DMS153 treated with DMSO at 0.1 percent for 48 hours (cell line): ENCODE results near the gene POU3F2.

Source experiments
- DNase-seq: peaks from one replicate; lab custom pipeline; 2025; ENCODE audit not compliant: unreplicated experiment; lab: John Stamatoyannopoulos, UW

The POU3F2 gene

DNA sequence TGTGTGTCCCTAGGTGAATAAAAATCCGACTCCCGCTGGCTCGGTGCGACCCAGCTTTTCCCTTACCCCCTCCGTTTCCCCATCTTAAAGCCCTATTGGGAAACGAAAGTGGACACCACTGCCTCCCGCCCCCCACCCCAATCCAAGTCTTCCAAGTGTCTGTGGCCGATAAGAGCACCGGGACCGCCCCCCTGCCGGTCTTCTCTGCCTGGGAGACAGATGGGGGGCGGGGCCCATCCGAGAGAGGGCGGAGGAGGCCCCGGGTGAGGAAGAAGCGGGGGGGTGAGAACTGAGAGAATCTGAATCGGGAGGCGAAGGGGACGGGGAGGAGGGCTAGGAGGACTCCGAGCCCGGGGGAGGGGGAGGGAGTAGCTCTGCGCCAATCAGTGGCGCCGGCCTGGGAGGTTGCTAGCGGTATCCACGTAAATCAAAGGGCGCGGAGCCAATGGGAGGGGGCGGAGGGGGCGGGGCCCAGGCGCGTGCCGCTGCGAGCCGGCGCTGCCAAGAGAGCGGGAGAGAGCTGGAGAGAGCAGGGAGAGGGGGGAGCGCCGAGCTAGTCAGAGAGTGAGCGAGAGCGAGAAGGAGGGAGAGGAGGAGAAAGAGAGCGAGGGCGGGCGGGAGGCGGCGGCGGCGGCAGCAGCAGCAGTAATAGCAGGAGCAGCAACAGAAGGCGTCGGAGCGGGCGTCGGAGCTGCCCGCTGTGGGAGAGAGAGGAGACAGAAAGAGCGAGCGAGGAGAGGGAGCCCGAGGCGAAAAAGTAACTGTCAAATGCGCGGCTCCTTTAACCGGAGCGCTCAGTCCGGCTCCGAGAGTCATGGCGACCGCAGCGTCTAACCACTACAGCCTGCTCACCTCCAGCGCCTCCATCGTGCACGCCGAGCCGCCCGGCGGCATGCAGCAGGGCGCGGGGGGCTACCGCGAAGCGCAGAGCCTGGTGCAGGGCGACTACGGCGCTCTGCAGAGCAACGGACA is at the start of gene POU3F2:
Gene POU3F2 (plus strand): TSS at position 515 of the 972 bp plus-strand sequence. CDS start 300 bp downstream, at position 815.
- DNase-seq: peak; percentile 96

DNA sequence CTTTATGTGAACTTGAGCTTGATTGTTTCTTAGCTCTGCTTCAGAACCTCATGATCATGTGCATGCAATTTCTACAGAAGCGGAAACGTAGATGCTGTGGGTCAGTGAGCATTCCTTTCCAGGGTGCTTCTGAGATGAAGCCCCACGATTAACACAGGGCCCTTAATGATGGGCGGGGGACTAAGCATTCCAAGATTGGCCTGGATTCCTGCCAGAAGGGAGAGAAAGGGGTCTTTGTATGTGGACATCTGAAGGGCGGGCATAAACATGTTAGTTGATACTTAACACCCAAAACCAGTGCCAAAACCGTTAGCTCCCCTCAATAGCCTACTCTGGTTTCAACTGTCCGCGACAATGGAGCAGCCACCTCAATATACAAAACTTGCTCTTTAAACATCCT is 46.9 kb upstream of the POU3F2 start:
- DNase-seq: peak; percentile 23

GRCh38 chr6:98787961-98788360 is 46.4 kb upstream of the POU3F2 start:
- DNase-seq: no peak

GRCh38 chr6:98794307-98794842 is 40.0 kb upstream of the POU3F2 start:
- no peak for DNase-seq

- DNase-seq: no peak
These were observed 37.0 kb upstream of the POU3F2 start for GRCh38 chr6:98797217-98797994.

DNA sequence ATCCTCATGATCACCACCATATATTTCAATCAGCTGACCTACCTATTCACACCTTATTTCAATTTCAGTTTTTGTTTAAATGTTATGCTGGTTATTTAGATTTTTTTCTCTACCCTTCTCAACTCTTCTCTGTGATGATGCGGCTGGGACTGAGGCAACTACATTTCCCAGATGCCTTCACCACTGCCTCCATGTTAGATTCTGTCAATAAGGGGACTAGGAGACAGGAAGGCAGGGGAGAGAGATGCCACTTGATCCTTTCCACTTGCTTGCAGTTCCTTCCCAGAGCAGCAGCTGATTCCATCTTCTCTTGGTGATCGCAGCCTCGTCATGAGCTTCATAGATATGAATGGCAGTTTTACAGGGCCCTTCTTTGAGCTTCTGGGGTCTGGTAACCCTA is 33.5 kb upstream of the POU3F2 start:
- DNase-seq: no peak

GRCh38 chr6:98808541-98809210 is 25.7 kb upstream of the POU3F2 start:
- DNase-seq: no peak

DNA sequence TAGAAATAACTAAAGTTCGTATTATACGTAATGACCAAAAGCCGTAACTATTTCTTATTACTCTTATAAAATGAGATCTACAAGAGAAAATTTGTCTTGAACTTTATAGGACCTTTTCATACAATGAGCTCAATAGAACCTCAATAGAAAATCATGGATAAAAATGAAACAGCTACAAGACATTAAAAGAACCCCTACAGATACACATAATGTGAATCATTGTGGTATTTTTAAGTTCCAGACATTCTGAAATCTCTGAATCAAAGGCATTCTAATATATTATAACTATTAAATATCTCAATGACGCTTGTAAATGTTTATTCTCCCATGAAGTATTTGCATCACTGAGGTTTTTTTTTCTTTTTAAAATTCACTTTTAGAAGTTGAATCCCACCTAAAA is 22.2 kb upstream of the POU3F2 start:
- DNase-seq: no peak

GRCh38 chr6:98816799-98817198 is 17.6 kb upstream of the POU3F2 start:
- no peak for DNase-seq

GRCh38 chr6:98821756-98822405 is 12.5 kb upstream of the POU3F2 start:
- DNase-seq: no peak

GRCh38 chr6:98823428-98824161 is 10.8 kb upstream of the POU3F2 start:
- no peak for DNase-seq

GRCh38 chr6:98824162-98824901 is 10.0 kb upstream of the POU3F2 start:
- DNase-seq: no peak

GRCh38 chr6:98824902-98825599 is 9.3 kb upstream of the POU3F2 start:
- no peak for DNase-seq

- DNase-seq: no peak
These were observed 8.7 kb upstream of the POU3F2 start for GRCh38 chr6:98825600-98826230.

DNA sequence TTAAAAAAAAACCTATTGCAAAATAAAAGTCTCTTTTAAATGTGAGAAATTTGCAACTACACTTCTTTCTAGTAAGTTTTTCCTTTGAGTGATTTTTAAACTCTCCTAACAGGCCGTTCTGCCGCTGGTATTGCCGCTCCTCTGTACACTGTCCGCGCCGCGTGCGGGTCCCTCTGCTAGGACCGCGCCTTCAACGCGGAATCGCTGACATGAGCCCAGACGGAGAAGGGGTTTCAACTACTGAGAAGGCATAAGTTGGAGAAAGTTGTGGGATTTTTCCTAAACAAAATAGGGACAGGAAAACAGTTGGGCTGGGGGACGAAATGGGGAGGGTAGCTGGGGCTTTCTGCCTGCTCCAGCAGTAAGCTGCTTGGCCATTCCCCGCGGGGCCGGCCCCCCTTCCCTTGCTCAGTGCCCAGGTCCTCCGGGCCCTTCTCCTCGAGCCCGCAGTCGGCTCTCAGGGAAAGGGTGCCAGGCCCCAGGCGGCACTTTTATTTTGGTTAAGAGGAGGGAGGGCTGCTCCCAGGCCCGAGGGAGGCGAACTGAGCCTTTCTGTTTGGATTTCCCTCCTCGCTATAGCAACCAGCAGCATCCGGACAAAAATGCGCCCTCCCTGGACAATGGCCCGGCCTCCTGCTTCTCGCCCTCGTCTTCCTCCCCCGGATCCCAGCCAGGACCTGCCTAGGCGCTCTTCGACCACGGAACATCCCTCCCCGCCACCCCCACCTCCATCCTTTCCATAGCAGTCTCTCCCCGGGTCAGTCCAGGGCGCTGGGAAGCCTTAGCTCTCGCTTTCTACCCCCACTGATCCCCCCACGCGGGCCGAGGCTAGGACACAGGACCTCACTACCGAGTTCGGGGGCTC is 6.8 kb upstream of the POU3F2 start:
- peak; percentile 22 for DNase-seq

DNA sequence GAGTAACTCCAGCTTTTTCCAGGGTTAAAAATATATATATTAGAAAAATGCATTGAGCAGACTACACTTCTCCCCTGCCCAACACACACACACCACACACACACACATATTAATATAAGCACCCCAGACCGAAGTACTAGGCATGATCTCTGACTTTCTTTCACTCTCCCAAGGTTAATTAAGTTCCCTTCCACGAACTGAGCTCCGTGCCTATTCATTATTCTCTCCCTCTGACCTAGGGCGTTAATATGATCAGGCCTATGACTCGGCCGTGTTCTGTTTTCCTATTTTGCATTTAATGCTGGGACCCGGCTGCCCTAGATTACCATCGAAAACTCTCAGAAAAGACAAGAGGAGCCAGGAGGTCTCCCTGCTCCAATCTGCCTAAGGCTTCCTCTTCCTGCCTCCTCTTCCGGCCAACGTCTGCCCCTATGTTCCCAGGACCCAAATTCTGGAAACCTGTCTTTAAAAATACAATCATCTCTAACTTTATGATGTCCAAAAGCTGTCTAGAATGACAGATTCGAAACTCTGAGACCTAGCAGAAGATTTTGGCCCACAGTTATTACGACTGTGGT is 6.1 kb upstream of the POU3F2 start:
- peak; percentile 63 for DNase-seq

DNA sequence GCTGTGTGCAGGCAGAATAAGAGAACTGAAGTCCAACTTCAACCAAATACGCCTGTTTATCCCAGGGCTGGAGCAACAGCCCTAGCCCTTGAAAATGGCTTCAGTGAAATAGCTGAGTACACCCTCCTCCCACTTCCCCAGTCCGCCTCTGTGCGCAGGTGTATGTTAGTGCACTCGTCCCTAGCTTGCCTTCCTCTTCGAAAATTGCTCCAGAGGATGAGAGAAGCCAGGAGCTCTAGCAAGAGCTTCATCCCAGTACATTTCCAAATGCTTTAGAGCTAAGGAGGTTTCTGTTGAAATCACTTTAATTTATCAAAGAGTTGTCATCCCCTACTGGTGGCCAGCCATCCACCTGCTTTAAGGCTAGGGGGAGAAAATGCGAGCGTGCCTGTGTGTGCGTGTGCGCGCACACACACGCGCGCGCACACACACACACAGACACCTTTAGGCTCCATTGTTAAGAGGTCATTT is 5.4 kb upstream of the POU3F2 start:
- DNase-seq: peak; percentile 75
